Endothelial cell of umbilical vein (primary cell): ENCODE results near the gene ACTR1A. TPM values are rescaled to one million over a fixed set of nuclear protein-coding genes. Genes with fewer than 3 reads are reported as not detected.

ENCODE experiments used
- BruUV-seq: library from RNA; stranded (reverse); fragments of 400-500 nt; replicated peaks from 2 replicates; lab custom pipeline; 2021; lab: Mats Ljungman, UMichigan
- CTCF ChIA-PET: fragments of 300-600, 350-600 bp; sonication (Branson Sonifier 250); formaldehyde crosslinking; loops from one replicate; lab custom pipeline; 2021; ENCODE audit warnings: antibody characterized with exemption, inconsistent platforms; lab: Charles Lee
- POLR2A ChIA-PET: fragments of 300-600, 350-600 bp; sonication (Branson Sonifier 250); formaldehyde crosslinking; loops from one replicate; lab custom pipeline; 2021; ENCODE audit warnings: antibody characterized with exemption, inconsistent platforms; lab: Charles Lee
- DNase-seq: peaks from one replicate; pipeline ENCODE4 v3.0.0-alpha.2; 2011; ENCODE audit warnings: low read depth, low spot score
- FAIRE-seq: peaks from 2 replicates; lab custom pipeline; 2011; peaks lifted over from hg19 to GRCh38; lab: Jason Lieb, UNC
- H2AFZ ChIP-seq: 2 replicates; pipeline ENCODE4 v1.6.0; 2012; ENCODE audit warnings: low read depth, low read length, control low read depth, inconsistent platforms
- H3K27ac ChIP-seq: 2 replicates; pipeline ENCODE4 v1.5.1; 2011; ENCODE audit warnings: low read depth, mild to moderate bottlenecking, control low read depth, low read length, moderate library complexity; ENCODE audit not compliant: insufficient read depth
- H3K27me3 ChIP-seq, 2 experiments: 2 replicates each; pipeline versions ENCODE4 v1.6.0 to v1.6.1; 2011; ENCODE audit warnings: low read length in 2 of 2, mixed read lengths in 1 of 2; ENCODE audit not compliant: control insufficient read depth in 2 of 2, insufficient read depth in 2 of 2
- H3K36me3 ChIP-seq, 2 experiments: 2 replicates in 1 of 2; 3 replicates in 1 of 2; pipeline ENCODE4 v1.5.1; 2011; ENCODE audit warnings: low read length in 2 of 2, mild to moderate bottlenecking in 1 of 2, moderate library complexity in 1 of 2; ENCODE audit not compliant: control insufficient read depth in 2 of 2, insufficient read depth in 2 of 2; ENCODE audit errors: extremely low read depth in 1 of 2
- H3K4me1 ChIP-seq: 3 replicates; pipeline ENCODE4 v1.5.1; 2011; ENCODE audit warnings: mild to moderate bottlenecking, low read length; ENCODE audit not compliant: control insufficient read depth, insufficient read depth; ENCODE audit errors: extremely low read depth
- H3K4me2 ChIP-seq: 2 replicates; pipeline ENCODE4 v1.6.1; 2011; ENCODE audit warnings: low read length, control low read depth, mixed read lengths; ENCODE audit not compliant: insufficient read depth
- H3K4me3 ChIP-seq, 3 experiments: fragments of 200-600 bp in 1 of 3; sonication (generic), shearing (Covaris generic) in 1 of 3; replicated peaks in 1 of 3; 2 replicates each; pipeline ENCODE4 v1.5.1; 2011 to 2016; ENCODE audit warnings: control low read depth in 3 of 3, low read length in 3 of 3, mild to moderate bottlenecking in 2 of 3, inconsistent platforms in 1 of 3, low read depth in 1 of 3, moderate library complexity in 1 of 3; ENCODE audit not compliant: insufficient read depth in 1 of 3
- H3K79me2 ChIP-seq: 2 replicates; pipeline ENCODE4 v1.6.0; 2012; ENCODE audit warnings: low read length, inconsistent platforms; ENCODE audit not compliant: control insufficient read depth, insufficient read depth
- H3K9ac ChIP-seq: replicated peaks from 2 replicates; pipeline ENCODE3; 2011; ENCODE audit warnings: low read length, control low read depth; ENCODE audit not compliant: insufficient read depth; ENCODE audit errors: extremely low read depth
- H3K9me1 ChIP-seq: replicated peaks from 3 replicates; pipeline ENCODE4 v1.6.0; 2011; ENCODE audit warnings: mild to moderate bottlenecking, low read length; ENCODE audit not compliant: control insufficient read depth, insufficient read depth; ENCODE audit errors: extremely low read depth
- H3K9me3 ChIP-seq: replicated peaks from 2 replicates; pipeline ENCODE4 v1.5.1; 2012; ENCODE audit warnings: low read length, inconsistent platforms; ENCODE audit not compliant: control insufficient read depth, insufficient read depth
- H4K20me1 ChIP-seq: replicated peaks from 2 replicates; pipeline ENCODE3; 2011; ENCODE audit warnings: mild to moderate bottlenecking, low read length; ENCODE audit not compliant: control insufficient read depth, insufficient read depth; ENCODE audit errors: extremely low read depth
- CTCF ChIP-seq, 2 donors: IDR thresholded peaks; 1 replicate in 1 of 2; 2 replicates in 1 of 2; pipeline ENCODE4 v1.5.1; 2011; ENCODE audit warnings: low read length in 2 of 2, mild to moderate bottlenecking in 2 of 2, moderate library complexity in 2 of 2, control low read depth in 1 of 2, inconsistent platforms in 1 of 2, low read depth in 1 of 2; ENCODE audit not compliant: insufficient read depth in 1 of 2; ENCODE audit errors: extremely low read depth in 1 of 2
- EZH2 ChIP-seq: IDR thresholded peaks from 2 replicates; pipeline ENCODE4 v1.6.1; 2012; ENCODE audit warnings: borderline replicate concordance, low read depth, mild to moderate bottlenecking, moderate library complexity, low read length, inconsistent platforms; ENCODE audit not compliant: severe bottlenecking
- FOS ChIP-seq: IDR thresholded peaks from 2 replicates; pipeline ENCODE4 v1.6.1; 2011; ENCODE audit warnings: mild to moderate bottlenecking, low read length, moderate library complexity, borderline replicate concordance; ENCODE audit not compliant: insufficient read depth
- GATA2 ChIP-seq: IDR thresholded peaks from 2 replicates; pipeline ENCODE4 v1.7.0; 2011; ENCODE audit warnings: low read depth, mild to moderate bottlenecking, moderate library complexity, mixed read lengths, low read length; ENCODE audit not compliant: insufficient read length, insufficient read depth
- JUN ChIP-seq: IDR thresholded peaks from 2 replicates; pipeline ENCODE4 v1.6.1; 2011; ENCODE audit warnings: borderline replicate concordance, low read depth; ENCODE audit not compliant: insufficient read length, insufficient read depth
- MAX ChIP-seq: IDR thresholded peaks from 2 replicates; pipeline ENCODE4 v1.6.1; 2011; ENCODE audit not compliant: insufficient read depth, insufficient read length
- MYC ChIP-seq: IDR thresholded peaks from one replicate; pipeline ENCODE4 v1.6.1; 2011; ENCODE audit warnings: mild to moderate bottlenecking, low read depth, low read length
- POLR2A ChIP-seq: IDR thresholded peaks from 2 replicates; pipeline ENCODE4 v1.6.1; 2012; ENCODE audit warnings: low read depth, mild to moderate bottlenecking, control low read depth, low read length
- POLR2AphosphoS5 ChIP-seq: IDR thresholded peaks from 2 replicates; pipeline ENCODE4 v1.6.1; 2012; ENCODE audit warnings: low read depth, mild to moderate bottlenecking, control low read depth, low read length, moderate library complexity; ENCODE audit not compliant: insufficient read depth
- dilution Hi-C: fragments of 300-500 bp; cut with MboI; formaldehyde crosslinking; loops from one replicate; pipeline ENCODE4 v1.15.0; 2019; ENCODE audit warnings: low sequenced_read_pairs; ENCODE audit not compliant: extremely low pct_ligation_motif_present
- intact Hi-C: fragments of 100-400 bp; cut with micrococcal nuclease; formaldehyde crosslinking; loops from one replicate; pipeline ENCODE4 v1.10.0; 2022
- polyA plus RNA-seq, 4 experiments: library from polyadenylated mRNA; depleted of rRNA in 3 of 4; stranded (reverse) in 3 of 4; unstranded in 1 of 4; fragments of >200 nt; gene quantifications; 2 replicates each; pipeline versions ENCODE4 v1.2.1 to v1.2.3, GENCODE V29; 2011 to 2012; ENCODE audit warnings: missing spikeins in 1 of 4
- total RNA-seq: library from RNA; stranded (reverse); gene quantifications from 2 replicates; pipeline ENCODE4 v1.2.3, GENCODE V29; 2021

Gene ACTR1A
- total and polyA plus RNA-seq, 2 donors (not counting 3 experiments of a cell fraction or from before 2014, with no cell fraction given): 155 to 164 TPM

- ChIA-PET POLR2A (no interaction called here), CTCF (interaction anchor here (0.7 to 0.9 kb wide), 2 partner anchors 17 to 37 kb away, joined by 3 read pairs; no protein-coding TSS in a partner anchor)
- H3K9me1 ChIP-seq: no peaks in the 10 kb centered on the region
- BruUV-seq: no TSS peak
- H3K4me2 ChIP-seq: no peak overlapping the region
- H3K79me2 ChIP-seq: no peaks in the 10 kb centered on the region
- no peak overlapping the region for H3K27ac ChIP-seq
- no peaks in the 10 kb centered on the region for H3K27me3 ChIP-seq
- H3K4me3 ChIP-seq: no peak overlapping the region
- no peak overlapping the region for H2AFZ ChIP-seq
- H4K20me1 ChIP-seq: no peaks in the 10 kb centered on the region
- intact Hi-C loops (no loop called here), dilution Hi-C loops (no loop called here)
- no peak overlapping the region for H3K9ac ChIP-seq
- H3K4me1 ChIP-seq: no peaks in the 10 kb centered on the region
- H3K36me3 ChIP-seq: peaks cover 0 to 3% of the 10 kb centered on the region in 2 experiments
- FAIRE-seq: no peak
- TF ChIP-seq EZH2 (no peak), JUN (no peak), GATA2 (no peak), FOS (no peak), POLR2AphosphoS5 (no peak), MYC (no peak), POLR2A (no peak), MAX (no peak), CTCF (IDR thresholded peaks at IDR 0.05; ENCODE audit: extremely low read depth in 1 of 2, insufficient read depth in 1 of 2, low read depth in 1 of 2, low read length in 2 of 2) (no peak)
- no peak for DNase-seq
- no peaks in the 10 kb centered on the region for H3K9me3 ChIP-seq
Measured at GRCh38 chr10:102546606-102547320, 44.3 kb upstream of the ACTR1A start.
